ENCODE data around the gene SORCS2.

The SORCS2 gene

GRCh38 chr4:7763106-7763505 is 570.8 kb downstream of the SORCS2 start:
- no peak for DNase-seq (ENCODE audit: low read depth in 2 of 2)

- DNase-seq (ENCODE audit: low read depth in 2 of 2): no peak
Measured at GRCh38 chr4:7763788-7764187, 571.5 kb downstream of the SORCS2 start.

- DNase-seq (ENCODE audit: low read depth in 2 of 2): no peak
Measured at GRCh38 chr4:7764466-7764865, 572.1 kb downstream of the SORCS2 start.

- DNase-seq (ENCODE audit: low read depth in 2 of 2): no peak
Measured at GRCh38 chr4:7765666-7766065, 573.3 kb downstream of the SORCS2 start.

- DNase-seq (ENCODE audit: low read depth in 2 of 2): no peak
Measured at GRCh38 chr4:7766086-7766485, 573.7 kb downstream of the SORCS2 start.

- no peak for DNase-seq (ENCODE audit: low read depth in 2 of 2)
Measured at GRCh38 chr4:7766661-7767345, 574.5 kb downstream of the SORCS2 start.

- DNase-seq (ENCODE audit: low read depth in 2 of 2): no peak
Measured at GRCh38 chr4:7767526-7767925, 575.2 kb downstream of the SORCS2 start.

GRCh38 chr4:7767966-7768365 is 575.6 kb downstream of the SORCS2 start:
- DNase-seq (ENCODE audit: low read depth in 2 of 2): no peak

- no peak for DNase-seq (ENCODE audit: low read depth in 2 of 2)
Measured at GRCh38 chr4:7768736-7769135, 576.4 kb downstream of the SORCS2 start.

GRCh38 chr4:7769396-7770223 is 577.3 kb downstream of the SORCS2 start:
- no peak for DNase-seq (ENCODE audit: low read depth in 2 of 2)

- DNase-seq (ENCODE audit: low read depth in 2 of 2): no peak
Measured at GRCh38 chr4:7770224-7771050, 578.1 kb downstream of the SORCS2 start.

GRCh38 chr4:7771056-7771455 is 578.7 kb downstream of the SORCS2 start:
- peak in 1 of 2 donors; percentile 18 for DNase-seq (ENCODE audit: low read depth in 2 of 2)

GRCh38 chr4:7771541-7772507 is 579.5 kb downstream of the SORCS2 start:
- no peak for DNase-seq (ENCODE audit: low read depth in 2 of 2)

- DNase-seq (ENCODE audit: low read depth in 2 of 2): no peak
Measured at GRCh38 chr4:7772711-7773385, 580.5 kb downstream of the SORCS2 start.

GRCh38 chr4:7773401-7774180 is 581.3 kb downstream of the SORCS2 start:
- DNase-seq (ENCODE audit: low read depth in 2 of 2): no peak

- DNase-seq (ENCODE audit: low read depth in 2 of 2): no peak
Measured at GRCh38 chr4:7774301-7775294, 582.3 kb downstream of the SORCS2 start.

GRCh38 chr4:7775396-7775795 is 583.1 kb downstream of the SORCS2 start:
- no peak for DNase-seq (ENCODE audit: low read depth in 2 of 2)

GRCh38 chr4:7777017-7777710 is 584.8 kb downstream of the SORCS2 start:
- DNase-seq (ENCODE audit: low read depth in 2 of 2): no peak
